Measurements from ENCODE around the gene FAM25G. TPM values are rescaled to one million over a fixed set of nuclear protein-coding genes. Genes with fewer than 3 reads are reported as not detected.

FAM25G gene
- total and polyA plus RNA-seq, 2 of the 4 experiments (the other 2 are of a cell fraction): not detected

- H4K8ac ChIP-seq (ENCODE audit: low read depth in 2 of 2, low read length in 2 of 2): no peak overlapping the region
- BruUV-seq (replicated peaks): no TSS peak
- H3K9me1 ChIP-seq (ENCODE audit: insufficient read depth, low read length): no peaks in the 10 kb centered on the region
- no peak overlapping the region for H3K27ac ChIP-seq (ENCODE audit: insufficient read depth, low read length)
- ATAC-seq (ENCODE audit: low read depth) (no peak), DNase-seq (no peak)
- no peak overlapping the region for H2AFZ ChIP-seq (replicated peaks; ENCODE audit: low read length, poor library complexity)
- H2BK5ac ChIP-seq (ENCODE audit: low read depth, low read length, poor library complexity, severe bottlenecking): no peak overlapping the region
- H2BK15ac ChIP-seq (ENCODE audit: low read depth, low read length): no peak overlapping the region
- peak overlapping the region; percentile 29 for H2AK9ac ChIP-seq (replicated peaks; ENCODE audit: low read depth, low read length, poor library complexity)
- H3K18ac ChIP-seq (ENCODE audit: low read depth, low read length): no peak overlapping the region
- CTCF ChIA-PET: no interaction called here
- H4K91ac ChIP-seq (ENCODE audit: insufficient read depth, low read depth, low read length): no peak overlapping the region
- H2AK5ac ChIP-seq (ENCODE audit: low read depth, low read length): no peak overlapping the region
- peaks cover 35% of the 10 kb centered on the region for H3K27me3 ChIP-seq (ENCODE audit: control insufficient read depth, insufficient read depth, low read length)
- no peaks in the 10 kb centered on the region for H3K36me3 ChIP-seq (ENCODE audit: control insufficient read depth, insufficient read depth, low read length)
- H3K4me2 ChIP-seq (ENCODE audit: low read depth, low read length): no peak overlapping the region
- in situ Hi-C loops (cut with MboI; ENCODE audit: low sequenced_read_pairs): no loop called here
- no peak overlapping the region for H3K56ac ChIP-seq (ENCODE audit: extremely low read depth, insufficient read depth, low read length)
- dilution Hi-C loops (cut with HindIII; ENCODE audit: low sequenced_read_pairs, unreplicated experiment): no loop called here
- H4K5ac ChIP-seq (ENCODE audit: low read depth, low read length): no peak overlapping the region
- no peak overlapping the region for H2BK20ac ChIP-seq (ENCODE audit: low read depth, low read length)
- H3K79me1 ChIP-seq (ENCODE audit: low read depth in 1 of 2, low read length in 2 of 2): no peaks in the 10 kb centered on the region
- no peaks in the 10 kb centered on the region for H3K4me1 ChIP-seq (ENCODE audit: control insufficient read depth, insufficient read depth, low read length)
- H3K9ac ChIP-seq (ENCODE audit: low read depth, low read length): no peak overlapping the region
- H3K4ac ChIP-seq (ENCODE audit: low read depth, low read length): no peak overlapping the region
- H3K9me3 ChIP-seq (ENCODE audit: control insufficient read depth, insufficient read depth, low read length): peaks cover 15% of the 10 kb centered on the region
- no peak overlapping the region for H2BK120ac ChIP-seq (ENCODE audit: low read depth, low read length)
- TF ChIP-seq CEBPB (IDR thresholded peaks at IDR 0.05; ENCODE audit: low read depth, low read length) (no peak), FOS (IDR thresholded peaks at IDR 0.05; ENCODE audit: low read depth, low read length) (no peak), SMC3 (IDR thresholded peaks at IDR 0.05; ENCODE audit: low read depth, low read length) (no peak), RCOR1 (IDR thresholded peaks at IDR 0.05; ENCODE audit: insufficient replicate concordance, low read length) (no peak), POLR2A (IDR thresholded peaks at IDR 0.05; ENCODE audit: low read depth, low read length) (no peak), BHLHE40 (IDR thresholded peaks at IDR 0.05; ENCODE audit: low read depth, low read length) (no peak), MAFK (IDR thresholded peaks at IDR 0.05; ENCODE audit: low read depth, low read length) (no peak), USF2 (IDR thresholded peaks at IDR 0.05; ENCODE audit: low read depth, low read length) (no peak)
- H4K20me1 ChIP-seq (ENCODE audit: insufficient read depth, low read length): no peaks in the 10 kb centered on the region
- H3K23ac ChIP-seq (ENCODE audit: low read depth, low read length): no peak overlapping the region
- intact Hi-C loops (cut with micrococcal nuclease): no loop called here
- WGBS, 2 experiments (ENCODE audit: extremely low coverage in 2 of 2, insufficient read length in 1 of 2): 65% methylated on average over 3 of the region's 5 CpGs; no CpG with 5 or more reads in 1 of the 2 experiments
- H3K14ac ChIP-seq (replicated peaks; ENCODE audit: low read depth, low read length): no peak overlapping the region
- H3K4me3 ChIP-seq (ENCODE audit: insufficient read depth, low read depth, low read length): no peak overlapping the region
- POLR2A ChIA-PET (ENCODE audit: unreplicated experiment): no interaction called here
These were observed 49.1 kb downstream of the FAM25G start for GRCh38 chr10:47442351-47442750.

Measured in IMR-90 (cell line).